K562 (cell line): Measurements from ENCODE around the gene YJEFN3. TPM values are rescaled to one million over a fixed set of nuclear protein-coding genes. Genes with fewer than 3 reads are reported as not detected.

Source experiments
- CBFA2T3 ChIP-seq: fragments of 450-650 bp; IDR thresholded peaks from 2 replicates; pipeline ENCODE4 v1.6.1; 2017
- CGGBP1 ChIP-seq: fragments of 250-450 bp; sonication (Bioruptor Pico); IDR thresholded peaks from 2 replicates; pipeline ENCODE4 v1.9.0; 2021; ENCODE audit warnings: mild to moderate bottlenecking
- CREM ChIP-seq: IDR thresholded peaks from 2 replicates; pipeline ENCODE4 v1.6.1; 2014; ENCODE audit warnings: antibody characterized with exemption, low read depth
- CXXC5 ChIP-seq: fragments of 250-450 bp; sonication (Bioruptor Pico); IDR thresholded peaks from 2 replicates; pipeline ENCODE4 v1.8.0; 2022; ENCODE audit warnings: inconsistent platforms, mild to moderate bottlenecking, moderate library complexity
- DMBX1 ChIP-seq: fragments of 250-450 bp; sonication (Bioruptor Pico); IDR thresholded peaks from 2 replicates; pipeline ENCODE4 v1.8.0; 2022; ENCODE audit warnings: inconsistent platforms, mild to moderate bottlenecking, moderate library complexity, borderline replicate concordance
- GATAD2A ChIP-seq: fragments of 450-650 bp; IDR thresholded peaks from 2 replicates; pipeline ENCODE4 v1.6.1; 2017
- HDAC1 ChIP-seq, 2 experiments: fragments of 450-650 bp; IDR thresholded peaks; 2 replicates each; pipeline ENCODE4 v1.6.1; 2016 to 2017; ENCODE audit warnings: inconsistent platforms in 1 of 2, mild to moderate bottlenecking in 1 of 2, moderate library complexity in 1 of 2
- IFI16 ChIP-seq: fragments of 250-450 bp; sonication (Bioruptor Pico); IDR thresholded peaks from 2 replicates; pipeline ENCODE4 v2.1.2; 2022; ENCODE audit warnings: mild to moderate bottlenecking, inconsistent platforms
- JUND ChIP-seq, 2 experiments: IDR thresholded peaks; 2 replicates in 1 of 2; 3 replicates in 1 of 2; pipeline ENCODE4 v1.6.1; 2011; ENCODE audit warnings: borderline replicate concordance in 2 of 2, low read depth in 2 of 2, low read length in 2 of 2, improper control_type of control experiment in 1 of 2, missing biosample characterization in 1 of 2, missing genetic modification characterization in 1 of 2, missing genetic modification reagents in 1 of 2
- MTA3 ChIP-seq: fragments of 450-650 bp; formaldehyde crosslinking; IDR thresholded peaks from 2 replicates; pipeline ENCODE4 v1.6.1; 2017; ENCODE audit warnings: mild to moderate bottlenecking, borderline replicate concordance
- MYNN ChIP-seq, 2 experiments: sonication (generic); formaldehyde crosslinking in 1 of 2; IDR thresholded peaks; 2 replicates each; pipeline versions ENCODE4 v1.5.0 to v1.6.1; 2016 to 2020; ENCODE audit warnings: antibody characterized with exemption in 1 of 2, missing genetic modification reagents in 1 of 2
- NFE2 ChIP-seq: IDR thresholded peaks from 2 replicates; pipeline ENCODE4 v1.6.1; 2014; ENCODE audit warnings: antibody characterized with exemption, low read depth
- POLR2H ChIP-seq: IDR thresholded peaks from 2 replicates; pipeline ENCODE4 v1.6.1; 2016; ENCODE audit warnings: missing genetic modification characterization, low read depth, mild to moderate bottlenecking, control low read depth, missing compliant biosample characterization, moderate library complexity
- SAP30 ChIP-seq: fragments of 200-600 bp; sonication (generic); IDR thresholded peaks from 2 replicates; pipeline ENCODE4 v1.6.1; 2012; ENCODE audit warnings: borderline replicate concordance, low read depth, mild to moderate bottlenecking, moderate library complexity, low read length, control low read depth, inconsistent platforms; ENCODE audit not compliant: insufficient read depth, poor library complexity, severe bottlenecking
- SIX5 ChIP-seq, 2 experiments: IDR thresholded peaks; 2 replicates each; pipeline ENCODE4 v1.6.1; 2011; ENCODE audit warnings: low read length in 2 of 2, borderline replicate concordance in 1 of 2, low read depth in 1 of 2, mild to moderate bottlenecking in 1 of 2, moderate library complexity in 1 of 2; ENCODE audit not compliant: insufficient read depth in 1 of 2
- SOX6 ChIP-seq: fragments of 450-650 bp; IDR thresholded peaks from 2 replicates; pipeline ENCODE4 v1.6.1; 2014; ENCODE audit warnings: mild to moderate bottlenecking
- STAT6 ChIP-seq: sonication (generic); formaldehyde crosslinking; IDR thresholded peaks from 2 replicates; pipeline ENCODE4 v1.8.1; 2023; ENCODE audit warnings: mild to moderate bottlenecking, missing genetic modification reagents
- TCF7L2 ChIP-seq: fragments of 150-350 bp; IDR thresholded peaks from 2 replicates; pipeline ENCODE4 v1.6.1; 2016; ENCODE audit warnings: low read depth, mild to moderate bottlenecking, low read length, moderate library complexity
- VEZF1 ChIP-seq: fragments of 200-800 bp; sonication (Bioruptor generic); IDR thresholded peaks from 2 replicates; pipeline ENCODE4 v1.6.1; 2017; ENCODE audit warnings: missing genetic modification characterization, missing compliant biosample characterization
- ZNF24 ChIP-seq: fragments of 450-650 bp; IDR thresholded peaks from 2 replicates; pipeline ENCODE4 v1.6.1; 2016
- ZNF263 ChIP-seq: sonication (generic); formaldehyde crosslinking; IDR thresholded peaks from 2 replicates; pipeline ENCODE4 v1.8.0; 2022; ENCODE audit warnings: mild to moderate bottlenecking, missing genetic modification reagents, borderline replicate concordance
- ZNF354B ChIP-seq: fragments of 250-450 bp; sonication (Bioruptor Pico); IDR thresholded peaks from 2 replicates; pipeline ENCODE4 v1.4.0; 2020
- ZNF583 ChIP-seq: fragments of 250-450 bp; sonication (Bioruptor Pico); IDR thresholded peaks from 2 replicates; pipeline ENCODE4 v1.4.0; 2020
- polyA plus RNA-seq, 8 experiments: library from polyadenylated mRNA; depleted of rRNA in 4 of 8; stranded (reverse) in 5 of 8; unstranded in 3 of 8; fragments of >200 nt; fragmentation: Nextera tagmentation in 2 of 8; fragmentation: Illumina TruSeq in 1 of 8; extraction: Ambion mirVana in 2 of 8; extraction: Trizol in 1 of 8; gene quantifications; 2 replicates each; pipeline versions ENCODE4 v1.2.1 to v1.2.3, GENCODE V29; 2011 to 2014; ENCODE audit warnings: inconsistent platforms in 1 of 8, missing spikeins in 1 of 8
- total RNA-seq, 7 experiments: library from RNA; depleted of rRNA in 6 of 7; stranded (reverse); fragments of >200 nt in 6 of 7; fragmentation: Illumina TruSeq in 2 of 7; extraction: Trizol in 2 of 7; gene quantifications; 2 replicates each; pipeline versions ENCODE4 v1.2.1 to v1.2.3, GENCODE V29; 2011 to 2021; ENCODE audit warnings: low replicate concordance in 1 of 7

The YJEFN3 gene
- total and polyA plus RNA-seq, 9 of the 15 experiments (the other 6 are each of a cell fraction or from before 2014, with no cell fraction given): 0.04 to 5.8 (median 1.3) TPM; not detected in 1

- TF ChIP-seq STAT6 (CRISPR knock-in tag) (0 out of 2 replicates have a peak, but pooled peaks have one; percentile 11), DMBX1 (CRISPR knock-in tag) (peak; percentile 59; the same call in 1 of the 2 replicates), GATAD2A (peak; percentile 40; the same call in 1 of the 2 replicates), SIX5 (IDR thresholded peaks at IDR 0.05; ENCODE audit: borderline replicate concordance in 1 of 2, insufficient read depth in 1 of 2, low read depth in 1 of 2, low read length in 2 of 2) (no peak), SAP30 (peak; percentile 4), CXXC5 (CRISPR knock-in tag) (peak; percentile 60), ZNF354B (CRISPR knock-in tag) (0 out of 2 replicates have a peak, but pooled peaks have one; percentile 8), TCF7L2 (no peak), IFI16 (CRISPR knock-in tag) (no peak), CBFA2T3 (peak; percentile 17; the same call in 1 of the 2 replicates), NFE2 (no peak), ZNF583 (CRISPR knock-in tag) (0 out of 2 replicates have a peak, but pooled peaks have one; percentile 36), HDAC1 (IDR thresholded peaks at IDR 0.05) (0 out of 4 replicates have a peak, but pooled peaks of 1 of the 2 experiments have one; percentile 47), MTA3 (peak; percentile 18; the same call in 1 of the 2 replicates), ZNF24 (peak; percentile 96), CGGBP1 (no peak), MYNN (IDR thresholded peaks at IDR 0.05) (peak; percentile 52; the same call in 1 of the 2 replicates), MYNN (CRISPR knock-in tag; IDR thresholded peaks at IDR 0.05) (no peak), SOX6 (peak; percentile 33; the same call in 1 of the 2 replicates), JUND (IDR thresholded peaks at IDR 0.05; ENCODE audit: borderline replicate concordance, low read depth, low read length) (peak; percentile 51), JUND (tag; IDR thresholded peaks at IDR 0.05; ENCODE audit: borderline replicate concordance, low read depth, low read length) (peak; percentile 24; the same call in 1 of the 3 replicates), ZNF263 (CRISPR knock-in tag) (peak; percentile 74), POLR2H (tag) (peak; percentile 50; the same call in 1 of the 2 replicates), CREM (peak; percentile 75), VEZF1 (CRISPR knock-in tag) (peak; percentile 56; the same call in 1 of the 2 replicates)
Observed at GRCh38 chr19:19487950-19488874, 40.5 kb upstream of the YJEFN3 start (continued).
